Testis (tissue), 2 donors: Measurements from ENCODE around the gene SSBP3.

Source experiments
- POLR2A ChIP-seq: fragments of 450-650 bp; IDR thresholded peaks from one replicate; pipeline ENCODE4 v1.6.1; 2017; ENCODE audit warnings: antibody characterized with exemption, mild to moderate bottlenecking, moderate library complexity
- TF ChIP-seq, protein P1 (sequence below), 3 experiments: fragments of 450-650 bp in 2 of 3; fragments of 200-600 bp in 1 of 3; sonication (generic) in 1 of 3; IDR thresholded peaks; one replicate each; pipeline ENCODE4 v1.5.1; 2016 to 2019; ENCODE audit warnings: antibody characterized with exemption in 3 of 3, mild to moderate bottlenecking in 2 of 3, moderate library complexity in 1 of 3

DNA sequence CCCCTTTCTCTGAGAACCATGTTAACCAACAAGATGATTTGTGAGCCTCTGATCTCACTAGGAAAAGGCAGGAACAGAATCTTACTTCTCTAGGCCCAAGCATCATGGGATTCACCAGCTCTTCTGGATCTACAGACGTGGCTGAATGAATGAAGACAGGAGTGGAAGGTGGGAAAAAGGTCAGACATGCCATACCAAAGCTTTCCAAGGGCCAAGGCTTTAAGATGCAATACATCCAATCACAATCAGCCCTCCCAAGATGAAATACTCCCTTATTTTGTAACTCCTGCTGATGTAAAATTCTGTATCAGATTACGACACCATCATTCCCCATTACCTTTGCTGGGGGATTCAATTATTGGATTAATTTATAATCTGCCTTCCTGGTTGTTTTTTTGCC, 80.9 kb downstream of the SSBP3 start:
- TF ChIP-seq, protein P1, sequence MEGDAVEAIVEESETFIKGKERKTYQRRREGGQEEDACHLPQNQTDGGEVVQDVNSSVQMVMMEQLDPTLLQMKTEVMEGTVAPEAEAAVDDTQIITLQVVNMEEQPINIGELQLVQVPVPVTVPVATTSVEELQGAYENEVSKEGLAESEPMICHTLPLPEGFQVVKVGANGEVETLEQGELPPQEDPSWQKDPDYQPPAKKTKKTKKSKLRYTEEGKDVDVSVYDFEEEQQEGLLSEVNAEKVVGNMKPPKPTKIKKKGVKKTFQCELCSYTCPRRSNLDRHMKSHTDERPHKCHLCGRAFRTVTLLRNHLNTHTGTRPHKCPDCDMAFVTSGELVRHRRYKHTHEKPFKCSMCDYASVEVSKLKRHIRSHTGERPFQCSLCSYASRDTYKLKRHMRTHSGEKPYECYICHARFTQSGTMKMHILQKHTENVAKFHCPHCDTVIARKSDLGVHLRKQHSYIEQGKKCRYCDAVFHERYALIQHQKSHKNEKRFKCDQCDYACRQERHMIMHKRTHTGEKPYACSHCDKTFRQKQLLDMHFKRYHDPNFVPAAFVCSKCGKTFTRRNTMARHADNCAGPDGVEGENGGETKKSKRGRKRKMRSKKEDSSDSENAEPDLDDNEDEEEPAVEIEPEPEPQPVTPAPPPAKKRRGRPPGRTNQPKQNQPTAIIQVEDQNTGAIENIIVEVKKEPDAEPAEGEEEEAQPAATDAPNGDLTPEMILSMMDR (IDR thresholded peaks at IDR 0.05) = no peak
- TF ChIP-seq POLR2A = no peak
